GM23338 (cell line): ENCODE data around the gene DRG2. TPM values are rescaled to one million over a fixed set of nuclear protein-coding genes. Genes with fewer than 3 reads are reported as not detected.

ENCODE experiments used
- ATAC-seq: fragments of 200-7000 bp; cut with Tn5 transposase; 3 replicates; pipeline ENCODE4 v1.9.1; 2020
- DNase-seq: peaks from one replicate; pipeline ENCODE4 v3.0.0-alpha.2; 2015; ENCODE audit warnings: low spot score
- H2AFZ ChIP-seq: fragments of 200-600 bp; sonication (generic); 2 replicates; pipeline ENCODE4 v1.8.0; 2016; ENCODE audit warnings: antibody characterized with exemption, mild to moderate bottlenecking, moderate library complexity
- H3F3A ChIP-seq: fragments of 200-600 bp; sonication (generic); replicated peaks from 2 replicates; pipeline ENCODE4 v1.8.0; 2017; ENCODE audit warnings: antibody characterized with exemption, mixed run types, low read depth
- H3K27ac ChIP-seq: fragments of 200-600 bp; sonication (generic); 2 replicates; pipeline ENCODE4 v1.6.1; 2016; ENCODE audit warnings: low read depth
- H3K27me3 ChIP-seq: fragments of 200-600 bp; sonication (generic); 2 replicates; pipeline ENCODE4 v1.8.0; 2016; ENCODE audit warnings: mild to moderate bottlenecking, mixed run types, moderate library complexity; ENCODE audit not compliant: insufficient read depth
- H3K36me3 ChIP-seq: fragments of 200-600 bp; sonication (generic); 2 replicates; pipeline ENCODE4 v1.8.0; 2016; ENCODE audit warnings: mild to moderate bottlenecking; ENCODE audit not compliant: insufficient read depth
- H3K4me1 ChIP-seq: fragments of 200-600 bp; sonication (generic); 2 replicates; pipeline ENCODE4 v1.8.0; 2016; ENCODE audit warnings: mild to moderate bottlenecking, moderate library complexity; ENCODE audit not compliant: insufficient read depth
- H3K4me2 ChIP-seq: fragments of 200-600 bp; sonication (generic); 2 replicates; pipeline ENCODE4 v1.7.1; 2017; ENCODE audit warnings: mixed run types
- H3K4me3 ChIP-seq: fragments of 200-600 bp; sonication (generic); 2 replicates; pipeline ENCODE4 v1.6.1; 2016; ENCODE audit warnings: mixed run types
- H3K79me2 ChIP-seq: fragments of 200-600 bp; sonication (generic); replicated peaks from 2 replicates; pipeline ENCODE4 v1.8.0; 2017; ENCODE audit warnings: mild to moderate bottlenecking; ENCODE audit not compliant: insufficient read depth
- H3K9me2 ChIP-seq: fragments of 200-600 bp; sonication (generic); 2 replicates; pipeline ENCODE4 v1.8.0; 2017; ENCODE audit not compliant: insufficient read depth
- H4K20me1 ChIP-seq: fragments of 200-600 bp; sonication (generic); replicated peaks from 2 replicates; pipeline ENCODE4 v1.8.0; 2017; ENCODE audit warnings: mild to moderate bottlenecking; ENCODE audit not compliant: insufficient read depth
- H3K27ac Mint-ChIP-seq: 2 replicates; pipeline ENCODE4 v1.8.0; 2020; ENCODE audit warnings: inconsistent platforms, mild to moderate bottlenecking, moderate library complexity, mixed read lengths
- H3K27me3 Mint-ChIP-seq: 3 replicates; pipeline ENCODE4 v1.8.0; 2022; ENCODE audit warnings: low read depth, mild to moderate bottlenecking, moderate library complexity, mixed read lengths, inconsistent platforms; ENCODE audit not compliant: insufficient read depth, poor library complexity
- H3K36me3 Mint-ChIP-seq: 3 replicates; pipeline ENCODE4 v1.8.0; 2021; ENCODE audit warnings: low read depth, mild to moderate bottlenecking, inconsistent platforms, moderate library complexity, mixed read lengths
- H3K4me1 Mint-ChIP-seq: 3 replicates; pipeline ENCODE4 v1.8.0; 2020; ENCODE audit warnings: mild to moderate bottlenecking, inconsistent platforms, mixed read lengths
- H3K4me3 Mint-ChIP-seq: 3 replicates; pipeline ENCODE4 v1.8.0; 2021; ENCODE audit warnings: moderate library complexity, mild to moderate bottlenecking, inconsistent platforms, mixed read lengths
- H3K9me3 Mint-ChIP-seq: 3 replicates; pipeline ENCODE4 v1.8.0; 2020; ENCODE audit warnings: moderate library complexity, mild to moderate bottlenecking, inconsistent platforms, mixed read lengths
- CREB1 ChIP-seq: fragments of 250-450 bp; sonication (Bioruptor Pico); IDR thresholded peaks from 2 replicates; pipeline ENCODE4 v1.5.0; 2020; ENCODE audit warnings: low read depth, mild to moderate bottlenecking, moderate library complexity
- CTCF ChIP-seq, 2 experiments: fragments of 200-600 bp in 1 of 2; sonication (generic) in 1 of 2; conservative IDR thresholded peaks; 2 replicates each; pipeline versions ENCODE4 v1.5.1 to v1.6.1; 2016 to 2017; ENCODE audit warnings: antibody characterized with exemption in 2 of 2, low read depth in 2 of 2, mild to moderate bottlenecking in 2 of 2, moderate library complexity in 1 of 2
- EZH2phosphoT487 ChIP-seq: fragments of 200-600 bp; sonication (generic); IDR thresholded peaks from one replicate; pipeline ENCODE4 v1.8.1; 2018; ENCODE audit warnings: antibody characterized with exemption; ENCODE audit not compliant: unreplicated experiment
- JUNB ChIP-seq: IDR thresholded peaks from one replicate; pipeline ENCODE4 v1.6.1; 2016; ENCODE audit warnings: antibody characterized with exemption; ENCODE audit not compliant: unreplicated experiment
- NANOG ChIP-seq: IDR thresholded peaks from 2 replicates; pipeline ENCODE4 v1.6.1; 2016; ENCODE audit warnings: antibody characterized with exemption, borderline replicate concordance
- POLR2AphosphoS5 ChIP-seq: IDR thresholded peaks from 2 replicates; pipeline ENCODE4 v1.6.1; 2016; ENCODE audit warnings: antibody characterized with exemption, low read depth
- STAT1 ChIP-seq: IDR thresholded peaks from one replicate; pipeline ENCODE4 v1.6.1; 2016; ENCODE audit warnings: antibody characterized with exemption; ENCODE audit not compliant: unreplicated experiment
- ZNF114 ChIP-seq: fragments of 250-450 bp; sonication (Bioruptor Pico); IDR thresholded peaks from 2 replicates; pipeline ENCODE4 v1.5.0; 2020; ENCODE audit warnings: mild to moderate bottlenecking, moderate library complexity
- ZNF331 ChIP-seq: fragments of 250-450 bp; sonication (Bioruptor Pico); IDR thresholded peaks from 2 replicates; pipeline ENCODE4 v1.5.0; 2020; ENCODE audit warnings: low read depth, mild to moderate bottlenecking, moderate library complexity
- polyA plus RNA-seq: library from polyadenylated mRNA; unstranded; fragments of >200 nt; fragmentation: Nextera tagmentation; extraction: Ambion mirVana; gene quantifications from 2 replicates; pipeline ENCODE4 v1.2.1, GENCODE V29; 2016
- total RNA-seq: library from RNA; depleted of rRNA; stranded (reverse); fragments of >200 nt; shearing (Covaris generic); gene quantifications from 2 replicates; pipeline ENCODE4 v1.2.3, GENCODE V29; 2014
- TF ChIP-seq, protein P1 (sequence below): fragments of 250-450 bp; sonication (Bioruptor Pico); IDR thresholded peaks from 2 replicates; pipeline ENCODE4 v1.5.0; 2020; ENCODE audit warnings: mild to moderate bottlenecking, moderate library complexity
- TF ChIP-seq, protein P2 (sequence below): IDR thresholded peaks from 2 replicates; pipeline ENCODE4 v1.6.1; 2016; ENCODE audit warnings: antibody characterized with exemption

DRG2 gene
- total and polyA plus RNA-seq, 2 experiments from 2014 or later, result 36.2 to 48.0 TPM

DNA sequence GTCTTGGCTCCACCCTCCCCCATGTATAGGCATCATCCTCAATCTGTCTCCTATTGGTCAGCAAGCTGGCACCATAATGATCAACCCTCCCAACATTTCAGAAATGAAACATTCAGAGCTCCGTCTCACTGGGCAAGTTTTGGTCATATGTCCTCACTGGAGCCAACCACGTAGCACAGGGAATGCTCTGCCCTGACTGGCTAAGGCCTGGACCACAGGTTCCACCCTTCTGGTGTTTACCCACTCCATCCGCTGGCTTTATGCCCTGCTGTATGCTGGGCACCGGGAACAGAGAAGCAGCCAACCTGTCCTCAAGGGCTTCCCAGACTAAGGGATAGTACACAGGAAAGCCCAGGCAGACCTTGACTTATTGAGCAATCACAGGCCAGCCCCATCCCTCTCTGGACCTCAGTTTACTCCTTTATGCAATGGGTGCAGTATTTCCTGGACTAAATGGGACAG is 41.3 kb downstream of the DRG2 start (continued):
- TF ChIP-seq CTCF (conservative IDR thresholded peaks at IDR 0.05; ENCODE audit: low read depth in 2 of 2), result no peak
- no peak for TF ChIP-seq STAT1
- no peak for TF ChIP-seq EZH2phosphoT487

GRCh38 chr17:18132711-18133110 is 45.0 kb downstream of the DRG2 start:
- H3K4me2 ChIP-seq, result no peak overlapping the region
- Mint-ChIP-seq H3K4me1 (peaks cover 6% of the 10 kb centered on the region; the same call in 2 of the 3 replicates), H3K27ac (no peak overlapping the region)
- TF ChIP-seq JUNB (no peak), CREB1 (CRISPR knock-in tag) (no peak), ZNF331 (CRISPR knock-in tag) (no peak), POLR2AphosphoS5 (no peak), ZNF114 (CRISPR knock-in tag) (no peak), EZH2phosphoT487 (no peak), STAT1 (no peak), CTCF (conservative IDR thresholded peaks at IDR 0.05; ENCODE audit: low read depth in 2 of 2) (no peak), NANOG (no peak)
- TF ChIP-seq, protein P1, sequence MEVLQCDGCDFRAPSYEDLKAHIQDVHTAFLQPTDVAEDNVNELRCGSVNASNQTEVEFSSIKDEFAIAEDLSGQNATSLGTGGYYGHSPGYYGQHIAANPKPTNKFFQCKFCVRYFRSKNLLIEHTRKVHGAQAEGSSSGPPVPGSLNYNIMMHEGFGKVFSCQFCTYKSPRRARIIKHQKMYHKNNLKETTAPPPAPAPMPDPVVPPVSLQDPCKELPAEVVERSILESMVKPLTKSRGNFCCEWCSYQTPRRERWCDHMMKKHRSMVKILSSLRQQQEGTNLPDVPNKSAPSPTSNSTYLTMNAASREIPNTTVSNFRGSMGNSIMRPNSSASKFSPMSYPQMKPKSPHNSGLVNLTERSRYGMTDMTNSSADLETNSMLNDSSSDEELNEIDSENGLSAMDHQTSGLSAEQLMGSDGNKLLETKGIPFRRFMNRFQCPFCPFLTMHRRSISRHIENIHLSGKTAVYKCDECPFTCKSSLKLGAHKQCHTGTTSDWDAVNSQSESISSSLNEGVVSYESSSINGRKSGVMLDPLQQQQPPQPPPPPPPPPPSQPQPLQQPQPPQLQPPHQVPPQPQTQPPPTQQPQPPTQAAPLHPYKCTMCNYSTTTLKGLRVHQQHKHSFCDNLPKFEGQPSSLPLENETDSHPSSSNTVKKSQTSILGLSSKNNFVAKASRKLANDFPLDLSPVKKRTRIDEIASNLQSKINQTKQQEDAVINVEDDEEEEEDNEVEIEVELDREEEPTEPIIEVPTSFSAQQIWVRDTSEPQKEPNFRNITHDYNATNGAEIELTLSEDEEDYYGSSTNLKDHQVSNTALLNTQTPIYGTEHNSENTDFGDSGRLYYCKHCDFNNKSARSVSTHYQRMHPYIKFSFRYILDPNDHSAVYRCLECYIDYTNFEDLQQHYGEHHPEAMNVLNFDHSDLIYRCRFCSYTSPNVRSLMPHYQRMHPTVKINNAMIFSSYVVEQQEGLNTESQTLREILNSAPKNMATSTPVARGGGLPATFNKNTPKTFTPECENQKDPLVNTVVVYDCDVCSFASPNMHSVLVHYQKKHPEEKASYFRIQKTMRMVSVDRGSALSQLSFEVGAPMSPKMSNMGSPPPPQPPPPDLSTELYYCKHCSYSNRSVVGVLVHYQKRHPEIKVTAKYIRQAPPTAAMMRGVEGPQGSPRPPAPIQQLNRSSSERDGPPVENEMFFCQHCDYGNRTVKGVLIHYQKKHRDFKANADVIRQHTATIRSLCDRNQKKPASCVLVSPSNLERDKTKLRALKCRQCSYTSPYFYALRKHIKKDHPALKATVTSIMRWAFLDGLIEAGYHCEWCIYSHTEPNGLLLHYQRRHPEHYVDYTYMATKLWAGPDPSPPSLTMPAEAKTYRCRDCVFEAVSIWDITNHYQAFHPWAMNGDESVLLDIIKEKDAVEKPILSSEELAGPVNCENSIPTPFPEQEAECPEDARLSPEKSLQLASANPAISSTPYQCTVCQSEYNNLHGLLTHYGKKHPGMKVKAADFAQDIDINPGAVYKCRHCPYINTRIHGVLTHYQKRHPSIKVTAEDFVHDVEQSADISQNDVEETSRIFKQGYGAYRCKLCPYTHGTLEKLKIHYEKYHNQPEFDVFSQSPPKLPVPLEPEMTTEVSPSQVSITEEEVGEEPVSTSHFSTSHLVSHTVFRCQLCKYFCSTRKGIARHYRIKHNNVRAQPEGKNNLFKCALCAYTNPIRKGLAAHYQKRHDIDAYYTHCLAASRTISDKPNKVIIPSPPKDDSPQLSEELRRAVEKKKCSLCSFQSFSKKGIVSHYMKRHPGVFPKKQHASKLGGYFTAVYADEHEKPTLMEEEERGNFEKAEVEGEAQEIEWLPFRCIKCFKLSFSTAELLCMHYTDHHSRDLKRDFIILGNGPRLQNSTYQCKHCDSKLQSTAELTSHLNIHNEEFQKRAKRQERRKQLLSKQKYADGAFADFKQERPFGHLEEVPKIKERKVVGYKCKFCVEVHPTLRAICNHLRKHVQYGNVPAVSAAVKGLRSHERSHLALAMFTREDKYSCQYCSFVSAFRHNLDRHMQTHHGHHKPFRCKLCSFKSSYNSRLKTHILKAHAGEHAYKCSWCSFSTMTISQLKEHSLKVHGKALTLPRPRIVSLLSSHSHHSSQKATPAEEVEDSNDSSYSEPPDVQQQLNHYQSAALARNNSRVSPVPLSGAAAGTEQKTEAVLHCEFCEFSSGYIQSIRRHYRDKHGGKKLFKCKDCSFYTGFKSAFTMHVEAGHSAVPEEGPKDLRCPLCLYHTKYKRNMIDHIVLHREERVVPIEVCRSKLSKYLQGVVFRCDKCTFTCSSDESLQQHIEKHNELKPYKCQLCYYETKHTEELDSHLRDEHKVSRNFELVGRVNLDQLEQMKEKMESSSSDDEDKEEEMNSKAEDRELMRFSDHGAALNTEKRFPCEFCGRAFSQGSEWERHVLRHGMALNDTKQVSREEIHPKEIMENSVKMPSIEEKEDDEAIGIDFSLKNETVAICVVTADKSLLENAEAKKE (CRISPR knock-in tag), result no peak
- TF ChIP-seq, protein P2, sequence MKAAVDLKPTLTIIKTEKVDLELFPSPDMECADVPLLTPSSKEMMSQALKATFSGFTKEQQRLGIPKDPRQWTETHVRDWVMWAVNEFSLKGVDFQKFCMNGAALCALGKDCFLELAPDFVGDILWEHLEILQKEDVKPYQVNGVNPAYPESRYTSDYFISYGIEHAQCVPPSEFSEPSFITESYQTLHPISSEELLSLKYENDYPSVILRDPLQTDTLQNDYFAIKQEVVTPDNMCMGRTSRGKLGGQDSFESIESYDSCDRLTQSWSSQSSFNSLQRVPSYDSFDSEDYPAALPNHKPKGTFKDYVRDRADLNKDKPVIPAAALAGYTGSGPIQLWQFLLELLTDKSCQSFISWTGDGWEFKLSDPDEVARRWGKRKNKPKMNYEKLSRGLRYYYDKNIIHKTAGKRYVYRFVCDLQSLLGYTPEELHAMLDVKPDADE, result no peak

More at GRCh38 chr17:18132711-18133110, 45.0 kb downstream of the DRG2 start:
- Histone ChIP-seq H4K20me1 (no peaks in the 10 kb centered on the region), H3K27ac (no peak overlapping the region), H3K27me3 (no peaks in the 10 kb centered on the region), H2AFZ (no peak overlapping the region), H3K36me3 (no peaks in the 10 kb centered on the region), H3K4me3 (no peak overlapping the region), H3F3A (no peaks in the 10 kb centered on the region), H3K79me2 (no peaks in the 10 kb centered on the region), H3K9me2 (no peaks in the 10 kb centered on the region), H3K4me1 (no peaks in the 10 kb centered on the region)
- Mint-ChIP-seq H3K27me3 (peaks cover 5% of the 10 kb centered on the region), H3K36me3 (no peaks in the 10 kb centered on the region), H3K4me3 (no peak overlapping the region), H3K9me3 (no peaks in the 10 kb centered on the region; the same call in 2 of the 3 replicates)
- ATAC-seq, result no peak
- DNase-seq, result no peak
